ENCODE measurements around the gene FUT3.

The FUT3 gene

DNA sequence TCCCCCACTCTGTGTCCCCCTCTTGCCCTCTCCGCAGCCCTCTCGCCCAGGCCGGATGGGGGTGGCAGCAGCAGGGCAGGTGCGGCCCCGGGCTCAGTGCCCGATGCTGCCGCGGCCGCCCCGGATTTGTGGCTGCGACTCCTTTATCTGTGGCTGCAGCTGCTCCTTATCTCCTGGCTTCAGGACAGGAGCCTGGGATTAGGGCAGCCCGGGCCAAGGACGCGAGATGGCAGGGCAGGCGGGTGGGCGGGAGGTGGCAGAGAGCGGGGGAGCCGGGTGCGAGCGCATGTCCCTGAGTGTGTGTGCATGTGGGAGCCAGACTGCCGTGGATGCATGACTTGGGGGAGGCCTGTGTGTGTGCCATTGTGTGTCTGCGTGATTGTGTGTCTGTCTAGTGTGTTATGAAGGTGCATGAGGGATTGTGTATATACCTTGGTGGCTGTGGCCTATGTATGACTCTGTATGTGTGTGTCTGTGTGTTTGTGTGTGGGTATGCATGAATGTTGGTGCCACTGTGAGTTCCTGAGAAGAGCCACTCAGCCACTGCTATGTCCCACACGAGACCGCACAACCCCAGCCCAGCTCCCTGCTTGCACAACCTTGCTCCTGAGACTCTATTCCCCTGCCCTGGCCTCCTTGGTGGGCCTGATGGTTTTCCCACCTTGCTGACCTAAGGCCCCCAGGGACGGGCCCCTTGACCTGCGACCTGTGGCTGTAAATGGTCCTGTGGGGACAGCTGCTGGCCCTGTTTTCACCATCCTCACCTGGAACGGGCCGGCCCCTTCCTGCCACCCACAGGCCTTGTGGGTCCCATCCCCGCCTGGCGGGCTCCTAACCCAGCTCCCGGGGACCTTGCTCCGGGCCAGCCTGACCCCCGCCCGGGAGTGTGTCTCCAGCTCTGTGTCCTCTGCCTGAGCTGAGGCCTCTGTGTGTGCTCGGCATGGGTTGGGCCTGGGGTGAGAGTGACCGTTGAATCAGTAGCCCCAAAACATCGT, 51.7 kb downstream of the FUT3 start:
- DNase-seq, result no peak

GRCh38 chr19:5798244-5798643, 53.0 kb downstream of the FUT3 start:
- no peak for DNase-seq

GRCh38 chr19:5795382-5795919, 55.8 kb downstream of the FUT3 start:
- DNase-seq, result no peak

GRCh38 chr19:5793188-5793587, 58.1 kb downstream of the FUT3 start:
- DNase-seq, result no peak
